ENCODE measurements around the gene PDZD2. TPM values are rescaled to one million over a fixed set of nuclear protein-coding genes. Genes with fewer than 3 reads are reported as not detected.

The PDZD2 gene
- total and polyA plus RNA-seq, 2 experiments from 2014 or later = 1.7 to 4.0 TPM

DNA sequence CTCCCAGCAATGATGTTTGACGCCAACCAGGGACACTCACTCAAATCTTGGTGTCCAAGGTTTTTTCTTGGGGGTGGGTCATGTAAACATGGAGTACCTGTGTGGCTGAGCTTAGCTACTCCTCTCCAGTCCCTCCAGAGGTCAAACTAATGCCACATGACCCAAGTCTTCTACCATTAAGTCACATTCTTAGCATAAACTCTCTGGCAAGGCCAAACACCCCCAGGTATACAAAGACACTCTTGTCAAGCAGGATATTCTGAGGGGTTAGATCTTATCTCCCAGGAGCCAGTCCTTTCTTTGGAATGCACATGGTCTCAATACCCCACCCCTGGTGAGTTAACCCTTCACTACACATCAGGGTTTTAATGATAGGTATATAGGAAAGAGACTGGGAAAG lies 161.4 kb downstream of the PDZD2 start:
- WGBS (ENCODE audit: low lambda C conversion rate, missing lambda C conversion rate) = 86% methylated on average over 1 of the region's 1 CpG
- Histone ChIP-seq H3K4me2 (no peak overlapping the region), H2AFZ (no peak overlapping the region), H3K9me2 (replicated peaks; ENCODE audit: insufficient read depth) (no peaks in the 10 kb centered on the region), H4K20me1 (ENCODE audit: insufficient read depth, poor library complexity, severe bottlenecking) (no peaks in the 10 kb centered on the region), H3K9me3 (ENCODE audit: low read depth) (no peaks in the 10 kb centered on the region), H3K4me1 (ENCODE audit: insufficient read depth) (no peaks in the 10 kb centered on the region), H3K27me3 (no peaks in the 10 kb centered on the region), H3K4me3 (no peak overlapping the region), H3K79me2 (no peaks in the 10 kb centered on the region), H3K27ac (no peak overlapping the region), H3K36me3 (replicated peaks; ENCODE audit: insufficient read depth, low read depth) (no peaks in the 10 kb centered on the region)
- DNase-seq (ENCODE audit: low spot score) = no peak
- TF ChIP-seq EZH2phosphoT487 (IDR thresholded peaks at IDR 0.05; ENCODE audit: low read depth, severe bottlenecking, unreplicated experiment) (no peak), EZH2 (IDR thresholded peaks at IDR 0.05; ENCODE audit: borderline replicate concordance) (no peak)
- TF ChIP-seq, protein P1, sequence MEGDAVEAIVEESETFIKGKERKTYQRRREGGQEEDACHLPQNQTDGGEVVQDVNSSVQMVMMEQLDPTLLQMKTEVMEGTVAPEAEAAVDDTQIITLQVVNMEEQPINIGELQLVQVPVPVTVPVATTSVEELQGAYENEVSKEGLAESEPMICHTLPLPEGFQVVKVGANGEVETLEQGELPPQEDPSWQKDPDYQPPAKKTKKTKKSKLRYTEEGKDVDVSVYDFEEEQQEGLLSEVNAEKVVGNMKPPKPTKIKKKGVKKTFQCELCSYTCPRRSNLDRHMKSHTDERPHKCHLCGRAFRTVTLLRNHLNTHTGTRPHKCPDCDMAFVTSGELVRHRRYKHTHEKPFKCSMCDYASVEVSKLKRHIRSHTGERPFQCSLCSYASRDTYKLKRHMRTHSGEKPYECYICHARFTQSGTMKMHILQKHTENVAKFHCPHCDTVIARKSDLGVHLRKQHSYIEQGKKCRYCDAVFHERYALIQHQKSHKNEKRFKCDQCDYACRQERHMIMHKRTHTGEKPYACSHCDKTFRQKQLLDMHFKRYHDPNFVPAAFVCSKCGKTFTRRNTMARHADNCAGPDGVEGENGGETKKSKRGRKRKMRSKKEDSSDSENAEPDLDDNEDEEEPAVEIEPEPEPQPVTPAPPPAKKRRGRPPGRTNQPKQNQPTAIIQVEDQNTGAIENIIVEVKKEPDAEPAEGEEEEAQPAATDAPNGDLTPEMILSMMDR (IDR thresholded peaks at IDR 0.05; ENCODE audit: poor library complexity) = no peak

GRCh38 chr5:31805785-31806400 lies 167.0 kb downstream of the PDZD2 start:
- H3K4me2 ChIP-seq = no peak overlapping the region
- DNase-seq (ENCODE audit: low spot score) = no peak
- H3K4me3 ChIP-seq = no peak overlapping the region
- no peaks in the 10 kb centered on the region for H3K9me3 ChIP-seq (ENCODE audit: low read depth)
- no peaks in the 10 kb centered on the region for H3K9me2 ChIP-seq (replicated peaks; ENCODE audit: insufficient read depth)
- no peak overlapping the region for H2AFZ ChIP-seq
- H4K20me1 ChIP-seq (ENCODE audit: insufficient read depth, poor library complexity, severe bottlenecking) = no peaks in the 10 kb centered on the region
- H3K36me3 ChIP-seq (replicated peaks; ENCODE audit: insufficient read depth, low read depth) = no peaks in the 10 kb centered on the region
- WGBS (ENCODE audit: low lambda C conversion rate, missing lambda C conversion rate) = 87% methylated on average over 9 of the region's 9 CpGs
- no peak overlapping the region for H3K27ac ChIP-seq
- no peak for TF ChIP-seq EZH2 (IDR thresholded peaks at IDR 0.05; ENCODE audit: borderline replicate concordance)
- no peak for TF ChIP-seq EZH2phosphoT487 (IDR thresholded peaks at IDR 0.05; ENCODE audit: low read depth, severe bottlenecking, unreplicated experiment)
- TF ChIP-seq, protein P1 (IDR thresholded peaks at IDR 0.05; ENCODE audit: poor library complexity) = no peak
- H3K79me2 ChIP-seq = no peaks in the 10 kb centered on the region
- H3K4me1 ChIP-seq (ENCODE audit: insufficient read depth) = no peaks in the 10 kb centered on the region
- no peaks in the 10 kb centered on the region for H3K27me3 ChIP-seq

DNA sequence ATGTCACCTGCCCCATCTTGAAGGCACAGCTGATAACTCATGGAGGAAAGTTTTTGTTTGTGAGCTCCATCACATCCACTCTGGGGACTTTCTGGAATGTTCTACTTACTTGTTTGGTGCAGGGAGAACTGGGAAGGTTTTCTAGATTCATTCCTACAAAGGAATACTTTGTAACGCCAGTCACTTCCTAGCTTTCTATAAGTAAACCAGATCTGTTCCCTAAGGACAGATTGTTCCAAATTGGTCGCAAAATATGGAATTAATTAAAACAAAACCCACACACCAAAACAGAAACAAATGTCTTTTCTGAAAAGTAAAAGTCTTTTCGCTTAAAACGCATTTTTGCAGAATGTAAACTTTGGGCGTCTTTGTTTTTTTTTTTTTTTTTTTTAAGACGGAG lies 167.6 kb downstream of the PDZD2 start:
- Histone ChIP-seq H2AFZ (no peak overlapping the region), H3K4me2 (no peak overlapping the region), H3K79me2 (no peaks in the 10 kb centered on the region), H3K4me1 (ENCODE audit: insufficient read depth) (no peaks in the 10 kb centered on the region), H3K9me3 (ENCODE audit: low read depth) (no peaks in the 10 kb centered on the region), H4K20me1 (ENCODE audit: insufficient read depth, poor library complexity, severe bottlenecking) (no peaks in the 10 kb centered on the region), H3K27me3 (no peaks in the 10 kb centered on the region), H3K9me2 (replicated peaks; ENCODE audit: insufficient read depth) (no peaks in the 10 kb centered on the region), H3K36me3 (replicated peaks; ENCODE audit: insufficient read depth, low read depth) (no peaks in the 10 kb centered on the region), H3K27ac (no peak overlapping the region), H3K4me3 (no peak overlapping the region)
- TF ChIP-seq EZH2 (IDR thresholded peaks at IDR 0.05; ENCODE audit: borderline replicate concordance) = no peak
- TF ChIP-seq, protein P1 (IDR thresholded peaks at IDR 0.05; ENCODE audit: poor library complexity) = no peak
- no peak for TF ChIP-seq EZH2phosphoT487 (IDR thresholded peaks at IDR 0.05; ENCODE audit: low read depth, severe bottlenecking, unreplicated experiment)
- DNase-seq (ENCODE audit: low spot score) = no peak
- WGBS (ENCODE audit: low lambda C conversion rate, missing lambda C conversion rate) = 74% methylated on average over 6 of the region's 6 CpGs

Data from hepatocyte (in vitro differentiated cells).